Neural cell (in vitro differentiated cells): Measurements from ENCODE around the gene CSPG4. TPM values are rescaled to one million over a fixed set of nuclear protein-coding genes. Genes with fewer than 3 reads are reported as not detected.
"Not testable (repeated sequence)": the region's sequence is repeated elsewhere in the genome, so short reads cannot be mapped to it uniquely, and the experiment has no call there.

Experiments used
- H2AFZ ChIP-seq: fragments of 200-600, 300-800 bp; sonication (generic), shearing (Covaris generic); 2 replicates; pipeline ENCODE4 v1.6.0; 2014; ENCODE audit warnings: low read depth, mild to moderate bottlenecking, antibody characterized with exemption, low read length, moderate library complexity
- H3F3A ChIP-seq: fragments of 200-600 bp; shearing (Covaris generic); 2 replicates; pipeline ENCODE4 v1.6.1; 2016; ENCODE audit warnings: mild to moderate bottlenecking, moderate library complexity, mixed read lengths, antibody characterized with exemption, low read length; ENCODE audit not compliant: insufficient read depth, poor library complexity, severe bottlenecking
- H3K27ac ChIP-seq: fragments of 200-600, 300-800 bp; sonication (generic), shearing (Covaris generic); 2 replicates; pipeline ENCODE4 v1.5.1; 2014; ENCODE audit warnings: mild to moderate bottlenecking, low read length, moderate library complexity
- H3K27me3 ChIP-seq: fragments of 300-800, 200-600 bp; sonication (generic), shearing (Covaris generic); 2 replicates; pipeline ENCODE4 v1.6.0; 2014; ENCODE audit warnings: mild to moderate bottlenecking, low read depth, low read length, moderate library complexity; ENCODE audit not compliant: insufficient read depth
- H3K36me3 ChIP-seq: fragments of 300-800, 200-600 bp; sonication (generic), shearing (Covaris generic); 2 replicates; pipeline ENCODE4 v1.5.1; 2014; ENCODE audit warnings: mild to moderate bottlenecking, antibody characterized with exemption, low read length, moderate library complexity; ENCODE audit not compliant: insufficient read depth
- H3K4me2 ChIP-seq: fragments of 300-800, 200-600 bp; sonication (generic), shearing (Covaris generic); 2 replicates; pipeline ENCODE4 v1.6.0; 2014; ENCODE audit warnings: mild to moderate bottlenecking, low read length
- H3K4me3 ChIP-seq: fragments of 300-800, 200-600 bp; sonication (generic), shearing (Covaris generic); 2 replicates; pipeline ENCODE4 v1.5.1; 2014; ENCODE audit warnings: mild to moderate bottlenecking, low read length, moderate library complexity
- H3K79me2 ChIP-seq: fragments of 200-600 bp; shearing (Covaris generic); replicated peaks from 2 replicates; pipeline ENCODE4 v1.6.0; 2014; ENCODE audit warnings: mild to moderate bottlenecking, low read length, moderate library complexity; ENCODE audit not compliant: insufficient read depth
- H3K9ac ChIP-seq: fragments of 300-800, 200-600 bp; sonication (generic), shearing (Covaris generic); 2 replicates; pipeline ENCODE4 v1.6.1; 2016; ENCODE audit warnings: mild to moderate bottlenecking, low read length, mixed read lengths
- H3K9me2 ChIP-seq: fragments of 200-600 bp; shearing (Covaris generic); 2 replicates; pipeline ENCODE4 v1.6.1; 2016; ENCODE audit warnings: mild to moderate bottlenecking, low read length, mixed read lengths; ENCODE audit not compliant: insufficient read depth
- H3K9me3 ChIP-seq: fragments of 200-600, 300-800 bp; sonication (generic), shearing (Covaris generic); 2 replicates; pipeline ENCODE4 v1.6.1; 2016; ENCODE audit warnings: mild to moderate bottlenecking, mixed run types, low read length, moderate library complexity, mixed read lengths
- H4K20me1 ChIP-seq: fragments of 200-600 bp; shearing (Covaris generic); 2 replicates; pipeline ENCODE4 v1.6.1; 2016; ENCODE audit warnings: mild to moderate bottlenecking, mixed run types; ENCODE audit not compliant: insufficient read depth
- EP300 ChIP-seq: fragments of 450-650 bp; conservative IDR thresholded peaks from 2 replicates; pipeline ENCODE4 v1.6.1; 2014; ENCODE audit warnings: antibody characterized with exemption, mild to moderate bottlenecking, moderate library complexity; ENCODE audit not compliant: poor library complexity, severe bottlenecking
- EZH2 ChIP-seq: fragments of 200-600, 300-800 bp; shearing (Covaris generic), sonication (generic); IDR thresholded peaks from 2 replicates; pipeline ENCODE4 v1.6.1; 2014; ENCODE audit warnings: antibody characterized with exemption, low read length, borderline replicate concordance, mild to moderate bottlenecking; ENCODE audit not compliant: insufficient read depth, poor library complexity, severe bottlenecking
- MXI1 ChIP-seq: fragments of 450-650 bp; conservative IDR thresholded peaks from 2 replicates; pipeline ENCODE4 v1.6.1; 2014; ENCODE audit warnings: antibody characterized with exemption, mild to moderate bottlenecking; ENCODE audit not compliant: poor library complexity, severe bottlenecking
- POLR2AphosphoS5 ChIP-seq: IDR thresholded peaks from 2 replicates; pipeline ENCODE4 v1.6.1; 2012
- SMC3 ChIP-seq: fragments of 450-650 bp; conservative IDR thresholded peaks from 2 replicates; pipeline ENCODE4 v1.6.1; 2014; ENCODE audit warnings: antibody characterized with exemption, mild to moderate bottlenecking, moderate library complexity; ENCODE audit not compliant: poor library complexity
- TAF1 ChIP-seq: IDR thresholded peaks from 2 replicates; pipeline ENCODE4 v1.6.1; 2012; ENCODE audit warnings: low read depth
- polyA plus RNA-seq: library from polyadenylated mRNA; depleted of rRNA; stranded (reverse); fragments of >200 nt; gene quantifications from 2 replicates; pipeline ENCODE4 v1.2.3, GENCODE V29; 2014
- TF ChIP-seq, protein P1 (sequence below): fragments of 450-650 bp; IDR thresholded peaks from 2 replicates; pipeline ENCODE4 v1.5.1; 2014; ENCODE audit warnings: antibody characterized with exemption, mild to moderate bottlenecking, moderate library complexity; ENCODE audit not compliant: poor library complexity, severe bottlenecking
- TF ChIP-seq, protein P2 (sequence below): IDR thresholded peaks from 2 replicates; pipeline ENCODE4 v1.6.1; 2012; ENCODE audit warnings: borderline replicate concordance

Gene CSPG4
- polyA plus RNA-seq, 1 donor from 2014 or later, result not detected

DNA sequence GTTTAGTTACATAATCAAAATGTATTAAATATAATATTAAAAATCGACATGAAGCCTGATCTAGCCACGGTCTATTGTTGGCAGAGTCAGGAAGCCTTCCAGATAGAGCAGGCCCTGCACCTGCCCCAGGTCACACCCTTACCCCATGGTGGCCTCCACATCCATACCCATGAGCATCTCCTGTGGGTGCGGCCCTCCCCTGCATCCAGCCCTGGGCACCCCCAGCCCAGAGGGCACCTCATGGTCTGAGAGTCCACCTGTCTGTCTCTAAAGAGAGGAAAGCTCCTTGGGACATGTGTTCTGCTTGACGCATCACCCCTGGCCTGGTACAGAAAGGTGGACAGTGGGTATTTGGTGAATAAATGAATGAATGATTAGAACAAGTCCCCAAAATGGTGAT, 37.2 kb upstream of the CSPG4 start:
- Histone ChIP-seq H3K4me2 (no peak overlapping the region), H3K27me3 (no peaks in the 10 kb centered on the region), H3F3A (no peaks in the 10 kb centered on the region), H3K9ac (no peak overlapping the region), H3K9me3 (no peaks in the 10 kb centered on the region), H3K27ac (no peak overlapping the region), H4K20me1 (no peaks in the 10 kb centered on the region), H3K4me3 (no peak overlapping the region), H2AFZ (no peak overlapping the region), H3K36me3 (no peaks in the 10 kb centered on the region), H3K79me2 (no peaks in the 10 kb centered on the region), H3K9me2 (no peaks in the 10 kb centered on the region)
- TF ChIP-seq, protein P1, sequence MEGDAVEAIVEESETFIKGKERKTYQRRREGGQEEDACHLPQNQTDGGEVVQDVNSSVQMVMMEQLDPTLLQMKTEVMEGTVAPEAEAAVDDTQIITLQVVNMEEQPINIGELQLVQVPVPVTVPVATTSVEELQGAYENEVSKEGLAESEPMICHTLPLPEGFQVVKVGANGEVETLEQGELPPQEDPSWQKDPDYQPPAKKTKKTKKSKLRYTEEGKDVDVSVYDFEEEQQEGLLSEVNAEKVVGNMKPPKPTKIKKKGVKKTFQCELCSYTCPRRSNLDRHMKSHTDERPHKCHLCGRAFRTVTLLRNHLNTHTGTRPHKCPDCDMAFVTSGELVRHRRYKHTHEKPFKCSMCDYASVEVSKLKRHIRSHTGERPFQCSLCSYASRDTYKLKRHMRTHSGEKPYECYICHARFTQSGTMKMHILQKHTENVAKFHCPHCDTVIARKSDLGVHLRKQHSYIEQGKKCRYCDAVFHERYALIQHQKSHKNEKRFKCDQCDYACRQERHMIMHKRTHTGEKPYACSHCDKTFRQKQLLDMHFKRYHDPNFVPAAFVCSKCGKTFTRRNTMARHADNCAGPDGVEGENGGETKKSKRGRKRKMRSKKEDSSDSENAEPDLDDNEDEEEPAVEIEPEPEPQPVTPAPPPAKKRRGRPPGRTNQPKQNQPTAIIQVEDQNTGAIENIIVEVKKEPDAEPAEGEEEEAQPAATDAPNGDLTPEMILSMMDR, result no peak
- TF ChIP-seq MXI1, result no peak
- no peak for TF ChIP-seq EP300
- TF ChIP-seq, protein P2, sequence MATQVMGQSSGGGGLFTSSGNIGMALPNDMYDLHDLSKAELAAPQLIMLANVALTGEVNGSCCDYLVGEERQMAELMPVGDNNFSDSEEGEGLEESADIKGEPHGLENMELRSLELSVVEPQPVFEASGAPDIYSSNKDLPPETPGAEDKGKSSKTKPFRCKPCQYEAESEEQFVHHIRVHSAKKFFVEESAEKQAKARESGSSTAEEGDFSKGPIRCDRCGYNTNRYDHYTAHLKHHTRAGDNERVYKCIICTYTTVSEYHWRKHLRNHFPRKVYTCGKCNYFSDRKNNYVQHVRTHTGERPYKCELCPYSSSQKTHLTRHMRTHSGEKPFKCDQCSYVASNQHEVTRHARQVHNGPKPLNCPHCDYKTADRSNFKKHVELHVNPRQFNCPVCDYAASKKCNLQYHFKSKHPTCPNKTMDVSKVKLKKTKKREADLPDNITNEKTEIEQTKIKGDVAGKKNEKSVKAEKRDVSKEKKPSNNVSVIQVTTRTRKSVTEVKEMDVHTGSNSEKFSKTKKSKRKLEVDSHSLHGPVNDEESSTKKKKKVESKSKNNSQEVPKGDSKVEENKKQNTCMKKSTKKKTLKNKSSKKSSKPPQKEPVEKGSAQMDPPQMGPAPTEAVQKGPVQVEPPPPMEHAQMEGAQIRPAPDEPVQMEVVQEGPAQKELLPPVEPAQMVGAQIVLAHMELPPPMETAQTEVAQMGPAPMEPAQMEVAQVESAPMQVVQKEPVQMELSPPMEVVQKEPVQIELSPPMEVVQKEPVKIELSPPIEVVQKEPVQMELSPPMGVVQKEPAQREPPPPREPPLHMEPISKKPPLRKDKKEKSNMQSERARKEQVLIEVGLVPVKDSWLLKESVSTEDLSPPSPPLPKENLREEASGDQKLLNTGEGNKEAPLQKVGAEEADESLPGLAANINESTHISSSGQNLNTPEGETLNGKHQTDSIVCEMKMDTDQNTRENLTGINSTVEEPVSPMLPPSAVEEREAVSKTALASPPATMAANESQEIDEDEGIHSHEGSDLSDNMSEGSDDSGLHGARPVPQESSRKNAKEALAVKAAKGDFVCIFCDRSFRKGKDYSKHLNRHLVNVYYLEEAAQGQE, result no peak
- TF ChIP-seq TAF1, result no peak
- TF ChIP-seq POLR2AphosphoS5, result no peak
- TF ChIP-seq EZH2, result no peak
- TF ChIP-seq SMC3, result no peak

DNA sequence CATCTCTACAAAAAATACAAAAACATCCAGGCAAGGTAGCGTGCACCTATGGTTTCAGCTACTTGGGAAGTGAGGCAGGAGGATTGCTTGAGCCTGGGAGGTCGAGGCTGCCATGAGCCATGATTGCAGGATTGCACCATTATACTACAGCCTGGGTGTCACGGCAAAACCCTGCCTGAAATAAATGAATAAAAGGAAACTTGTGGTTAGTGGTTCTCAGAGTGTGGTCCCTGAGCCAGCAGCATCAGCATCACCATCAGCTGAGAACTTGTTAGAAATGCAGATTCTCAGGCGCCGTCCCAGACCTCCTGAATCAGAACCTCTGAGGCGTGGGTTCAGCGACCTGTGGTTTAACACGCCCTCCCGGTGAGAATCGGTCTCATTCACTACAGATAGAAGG, 36.2 kb upstream of the CSPG4 start:
- H3K27me3 ChIP-seq, H3K9me2 ChIP-seq, H3K9me3 ChIP-seq, H3K79me2 ChIP-seq, H2AFZ ChIP-seq, H3K36me3 ChIP-seq, H3K9ac ChIP-seq, H3K4me2 ChIP-seq, H3F3A ChIP-seq, H4K20me1 ChIP-seq, H3K27ac ChIP-seq, H3K4me3 ChIP-seq: not testable (repeated sequence)

DNA sequence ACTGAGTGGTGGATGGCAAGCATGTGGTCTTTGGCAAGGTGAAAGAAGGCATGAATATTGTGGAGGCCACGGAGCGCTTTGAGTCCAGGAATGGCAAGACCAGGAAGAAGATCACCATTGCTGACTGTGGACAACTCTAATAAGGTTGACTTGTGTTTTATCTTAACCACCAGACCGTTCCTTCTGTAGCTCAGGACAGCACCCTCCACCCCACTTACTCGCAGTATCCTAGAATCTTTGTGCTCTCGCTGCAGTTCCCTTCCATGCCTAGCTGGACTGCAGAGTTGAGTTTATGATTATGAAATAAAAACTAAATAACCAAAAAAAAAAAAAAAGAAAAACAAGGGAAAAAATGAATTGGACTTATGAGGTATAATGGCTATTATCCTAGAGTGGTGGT, 34.5 kb upstream of the CSPG4 start:
- not testable (repeated sequence) for H3K9me3 ChIP-seq

More for the DNA sequence above, 34.5 kb upstream of the CSPG4 start:
- not testable (repeated sequence) for H3K79me2 ChIP-seq, H3K36me3 ChIP-seq, H3K9me2 ChIP-seq, H3K27me3 ChIP-seq, H3F3A ChIP-seq, H4K20me1 ChIP-seq, H2AFZ ChIP-seq, H3K4me2 ChIP-seq, H3K9ac ChIP-seq, H3K27ac ChIP-seq, H3K4me3 ChIP-seq
